ENCODE data around the gene GAB2.

- TF ChIP-seq CTCF (conservative IDR thresholded peaks at IDR 0.05; ENCODE audit: low read length) (no peak), EZH2phosphoT487 (IDR thresholded peaks at IDR 0.05; ENCODE audit: borderline replicate concordance, low read depth, low read length) (no peak)
Observed at GRCh38 chr11:78207532-78208256, 209.9 kb downstream of the GAB2 start.
